Heart left ventricle (tissue), 13 donors: ENCODE results near the gene SPANXN2.

ENCODE experiments used
- CTCF ChIP-seq, 12 donors: fragments of 200-600 bp; sonication (generic) in 4 of 12; IDR thresholded peaks; one replicate each; pipeline versions ENCODE4 v1.5.0 to v1.8.0; 2018 to 2022; ENCODE audit warnings: antibody characterized with exemption in 12 of 12, mild to moderate bottlenecking in 5 of 12
- POLR2A ChIP-seq, 2 donors: fragments of 450-650 bp; IDR thresholded peaks; one replicate each; pipeline ENCODE4 v1.6.1; 2017; ENCODE audit warnings: antibody characterized with exemption in 2 of 2, mild to moderate bottlenecking in 2 of 2, moderate library complexity in 2 of 2
- donor health status: ischemic (EF 13 %, LVEDD 7.1; RV severe dilation, severe dysfunction).
- donor health status: DM: no; HTN: yes; CAD: no.
- donor health status: DM: no; HTN: no; CAD: no.
- donor health status: ischemic (EF 25% LVEDD 6.9; RV normal size, moderate dysfunction).
- donor health status: ischemic (EF 25% LVEDD 5.7; RV mildly dilated, moderate dysfunction).
- donor health status: ischemic (EF 35%, LVEDD 5.7; RV mildly dilated, moderate dysfunction).
- donor health status: nonischemic (EF 11% LVEDD 7.7; RV severe dilation, severe dysfunction).
- donor health status: DM: yes; HTN: yes; CAD: no.
- donor health status: PGD.
- donor health status: ischemic (EF 29% LVEDD 5.4; RV normal size, mild dysfunction).
- donor health status: nonischemic (EF 23%, LVEDD 6.1; RV moderate dilation, normal function).

DNA sequence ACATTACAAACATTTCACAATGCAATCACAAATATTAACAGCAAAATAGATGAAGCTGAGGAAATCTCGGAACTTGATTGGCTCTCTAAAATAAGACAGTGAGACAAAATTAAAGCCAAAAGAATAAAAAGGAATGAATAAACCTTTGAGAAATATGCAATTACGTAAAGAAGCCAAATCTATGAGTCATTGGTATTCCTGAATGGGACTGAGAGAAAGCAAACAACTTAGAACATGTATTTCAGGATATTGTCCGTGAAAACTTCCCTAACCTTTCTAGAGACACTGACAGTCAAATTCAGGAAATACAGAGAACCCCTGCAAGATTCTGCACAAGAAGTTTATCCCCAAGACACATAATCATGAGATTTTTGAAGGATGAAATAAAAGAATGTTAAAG is 48.4 kb upstream of the SPANXN2 start:
- TF ChIP-seq CTCF (IDR thresholded peaks at IDR 0.05), result no peak
- TF ChIP-seq POLR2A (IDR thresholded peaks at IDR 0.05), result no peak
